GM23338 (cell line): ENCODE results near the gene GPR37L1. TPM values are rescaled to one million over a fixed set of nuclear protein-coding genes. Genes with fewer than 3 reads are reported as not detected.

Source experiments
- ATAC-seq: fragments of 200-7000 bp; cut with Tn5 transposase; 3 replicates; pipeline ENCODE4 v1.9.1; 2020
- DNase-seq: peaks from one replicate; pipeline ENCODE4 v3.0.0-alpha.2; 2015; ENCODE audit warnings: low spot score
- H2AFZ ChIP-seq: fragments of 200-600 bp; sonication (generic); 2 replicates; pipeline ENCODE4 v1.8.0; 2016; ENCODE audit warnings: antibody characterized with exemption, mild to moderate bottlenecking, moderate library complexity
- H3F3A ChIP-seq: fragments of 200-600 bp; sonication (generic); replicated peaks from 2 replicates; pipeline ENCODE4 v1.8.0; 2017; ENCODE audit warnings: antibody characterized with exemption, mixed run types, low read depth
- H3K27ac ChIP-seq: fragments of 200-600 bp; sonication (generic); 2 replicates; pipeline ENCODE4 v1.6.1; 2016; ENCODE audit warnings: low read depth
- H3K27me3 ChIP-seq: fragments of 200-600 bp; sonication (generic); 2 replicates; pipeline ENCODE4 v1.8.0; 2016; ENCODE audit warnings: mild to moderate bottlenecking, mixed run types, moderate library complexity; ENCODE audit not compliant: insufficient read depth
- H3K36me3 ChIP-seq: fragments of 200-600 bp; sonication (generic); 2 replicates; pipeline ENCODE4 v1.8.0; 2016; ENCODE audit warnings: mild to moderate bottlenecking; ENCODE audit not compliant: insufficient read depth
- H3K4me1 ChIP-seq: fragments of 200-600 bp; sonication (generic); 2 replicates; pipeline ENCODE4 v1.8.0; 2016; ENCODE audit warnings: mild to moderate bottlenecking, moderate library complexity; ENCODE audit not compliant: insufficient read depth
- H3K4me2 ChIP-seq: fragments of 200-600 bp; sonication (generic); 2 replicates; pipeline ENCODE4 v1.7.1; 2017; ENCODE audit warnings: mixed run types
- H3K4me3 ChIP-seq: fragments of 200-600 bp; sonication (generic); 2 replicates; pipeline ENCODE4 v1.6.1; 2016; ENCODE audit warnings: mixed run types
- H3K79me2 ChIP-seq: fragments of 200-600 bp; sonication (generic); replicated peaks from 2 replicates; pipeline ENCODE4 v1.8.0; 2017; ENCODE audit warnings: mild to moderate bottlenecking; ENCODE audit not compliant: insufficient read depth
- H3K9me2 ChIP-seq: fragments of 200-600 bp; sonication (generic); 2 replicates; pipeline ENCODE4 v1.8.0; 2017; ENCODE audit not compliant: insufficient read depth
- H4K20me1 ChIP-seq: fragments of 200-600 bp; sonication (generic); replicated peaks from 2 replicates; pipeline ENCODE4 v1.8.0; 2017; ENCODE audit warnings: mild to moderate bottlenecking; ENCODE audit not compliant: insufficient read depth
- H3K27ac Mint-ChIP-seq: 2 replicates; pipeline ENCODE4 v1.8.0; 2020; ENCODE audit warnings: inconsistent platforms, mild to moderate bottlenecking, moderate library complexity, mixed read lengths
- H3K27me3 Mint-ChIP-seq: 3 replicates; pipeline ENCODE4 v1.8.0; 2022; ENCODE audit warnings: low read depth, mild to moderate bottlenecking, moderate library complexity, mixed read lengths, inconsistent platforms; ENCODE audit not compliant: insufficient read depth, poor library complexity
- H3K36me3 Mint-ChIP-seq: 3 replicates; pipeline ENCODE4 v1.8.0; 2021; ENCODE audit warnings: low read depth, mild to moderate bottlenecking, inconsistent platforms, moderate library complexity, mixed read lengths
- H3K4me1 Mint-ChIP-seq: 3 replicates; pipeline ENCODE4 v1.8.0; 2020; ENCODE audit warnings: mild to moderate bottlenecking, inconsistent platforms, mixed read lengths
- H3K4me3 Mint-ChIP-seq: 3 replicates; pipeline ENCODE4 v1.8.0; 2021; ENCODE audit warnings: moderate library complexity, mild to moderate bottlenecking, inconsistent platforms, mixed read lengths
- H3K9me3 Mint-ChIP-seq: 3 replicates; pipeline ENCODE4 v1.8.0; 2020; ENCODE audit warnings: moderate library complexity, mild to moderate bottlenecking, inconsistent platforms, mixed read lengths
- EZH2 ChIP-seq: fragments of 200-600 bp; sonication (generic); IDR thresholded peaks from one replicate; pipeline ENCODE4 v1.8.0; 2017; ENCODE audit warnings: antibody characterized with exemption, mild to moderate bottlenecking, low read depth; ENCODE audit not compliant: unreplicated experiment
- NANOG ChIP-seq: IDR thresholded peaks from 2 replicates; pipeline ENCODE4 v1.6.1; 2016; ENCODE audit warnings: antibody characterized with exemption, borderline replicate concordance
- POLR2AphosphoS5 ChIP-seq: IDR thresholded peaks from 2 replicates; pipeline ENCODE4 v1.6.1; 2016; ENCODE audit warnings: antibody characterized with exemption, low read depth
- ZNF114 ChIP-seq: fragments of 250-450 bp; sonication (Bioruptor Pico); IDR thresholded peaks from 2 replicates; pipeline ENCODE4 v1.5.0; 2020; ENCODE audit warnings: mild to moderate bottlenecking, moderate library complexity
- polyA plus RNA-seq: library from polyadenylated mRNA; unstranded; fragments of >200 nt; fragmentation: Nextera tagmentation; extraction: Ambion mirVana; gene quantifications from 2 replicates; pipeline ENCODE4 v1.2.1, GENCODE V29; 2016
- total RNA-seq: library from RNA; depleted of rRNA; stranded (reverse); fragments of >200 nt; shearing (Covaris generic); gene quantifications from 2 replicates; pipeline ENCODE4 v1.2.3, GENCODE V29; 2014
- TF ChIP-seq, protein P1 (sequence below): IDR thresholded peaks from one replicate; pipeline ENCODE4 v1.6.1; 2018; ENCODE audit warnings: antibody characterized with exemption; ENCODE audit not compliant: unreplicated experiment
- TF ChIP-seq, protein P2 (sequence below): fragments of 250-450 bp; sonication (Bioruptor Pico); IDR thresholded peaks from 2 replicates; pipeline ENCODE4 v1.5.0; 2020; ENCODE audit warnings: mild to moderate bottlenecking, moderate library complexity

Gene GPR37L1
- total and polyA plus RNA-seq, 2 experiments from 2014 or later, result 0.08 to 0.21 TPM

DNA sequence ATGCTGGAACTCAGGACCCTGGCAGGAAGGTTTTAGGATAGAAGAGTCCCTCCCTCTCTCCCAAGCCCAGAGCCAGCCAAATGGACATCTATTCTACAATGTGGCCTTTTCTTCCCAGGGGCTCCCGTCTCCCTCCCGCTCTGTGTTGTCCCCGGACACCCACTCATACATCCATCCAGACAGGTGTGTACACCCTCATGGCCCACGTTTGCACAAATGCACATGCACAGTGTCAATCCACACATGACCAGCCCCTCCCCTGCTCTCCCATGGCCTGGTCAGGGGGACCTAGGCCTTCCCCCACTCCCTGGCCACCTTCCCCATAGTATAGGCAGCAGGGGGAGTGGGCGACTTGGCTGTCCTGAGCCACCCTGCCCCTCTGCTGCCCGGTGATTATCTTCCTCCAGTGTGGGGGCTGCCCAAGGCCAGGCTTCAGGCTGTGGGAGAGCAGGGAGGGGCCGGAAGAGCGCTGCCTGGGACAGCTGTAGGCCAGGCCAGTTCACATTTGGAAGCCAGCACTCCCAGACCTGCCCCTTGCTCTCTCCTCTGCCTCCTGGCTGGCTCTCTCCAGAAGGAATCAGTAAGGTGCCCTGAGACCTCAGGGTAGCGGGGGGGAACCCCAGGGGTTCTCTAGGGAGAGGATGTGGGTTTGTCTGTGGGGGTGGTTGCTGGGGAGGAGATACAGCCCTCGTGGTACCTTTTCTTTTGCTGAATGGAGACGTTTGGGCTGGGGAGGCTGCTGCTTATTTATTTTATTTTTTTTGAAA, 41.7 kb downstream of the GPR37L1 start:
- H3K4me2 ChIP-seq, result no peak overlapping the region
- Mint-ChIP-seq H3K27me3 (peaks cover 20% of the 10 kb centered on the region), H3K9me3 (peaks cover 1% of the 10 kb centered on the region; the same call in 1 of the 3 replicates), H3K4me1 (peaks cover 60% of the 10 kb centered on the region), H3K4me3 (no peak overlapping the region), H3K27ac (no peak overlapping the region), H3K36me3 (no peaks in the 10 kb centered on the region)
- H3K4me1 ChIP-seq, result peaks cover 13% of the 10 kb centered on the region
- TF ChIP-seq, protein P1, sequence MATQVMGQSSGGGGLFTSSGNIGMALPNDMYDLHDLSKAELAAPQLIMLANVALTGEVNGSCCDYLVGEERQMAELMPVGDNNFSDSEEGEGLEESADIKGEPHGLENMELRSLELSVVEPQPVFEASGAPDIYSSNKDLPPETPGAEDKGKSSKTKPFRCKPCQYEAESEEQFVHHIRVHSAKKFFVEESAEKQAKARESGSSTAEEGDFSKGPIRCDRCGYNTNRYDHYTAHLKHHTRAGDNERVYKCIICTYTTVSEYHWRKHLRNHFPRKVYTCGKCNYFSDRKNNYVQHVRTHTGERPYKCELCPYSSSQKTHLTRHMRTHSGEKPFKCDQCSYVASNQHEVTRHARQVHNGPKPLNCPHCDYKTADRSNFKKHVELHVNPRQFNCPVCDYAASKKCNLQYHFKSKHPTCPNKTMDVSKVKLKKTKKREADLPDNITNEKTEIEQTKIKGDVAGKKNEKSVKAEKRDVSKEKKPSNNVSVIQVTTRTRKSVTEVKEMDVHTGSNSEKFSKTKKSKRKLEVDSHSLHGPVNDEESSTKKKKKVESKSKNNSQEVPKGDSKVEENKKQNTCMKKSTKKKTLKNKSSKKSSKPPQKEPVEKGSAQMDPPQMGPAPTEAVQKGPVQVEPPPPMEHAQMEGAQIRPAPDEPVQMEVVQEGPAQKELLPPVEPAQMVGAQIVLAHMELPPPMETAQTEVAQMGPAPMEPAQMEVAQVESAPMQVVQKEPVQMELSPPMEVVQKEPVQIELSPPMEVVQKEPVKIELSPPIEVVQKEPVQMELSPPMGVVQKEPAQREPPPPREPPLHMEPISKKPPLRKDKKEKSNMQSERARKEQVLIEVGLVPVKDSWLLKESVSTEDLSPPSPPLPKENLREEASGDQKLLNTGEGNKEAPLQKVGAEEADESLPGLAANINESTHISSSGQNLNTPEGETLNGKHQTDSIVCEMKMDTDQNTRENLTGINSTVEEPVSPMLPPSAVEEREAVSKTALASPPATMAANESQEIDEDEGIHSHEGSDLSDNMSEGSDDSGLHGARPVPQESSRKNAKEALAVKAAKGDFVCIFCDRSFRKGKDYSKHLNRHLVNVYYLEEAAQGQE, result no peak
- TF ChIP-seq EZH2 (no peak), NANOG (no peak), POLR2AphosphoS5 (no peak), ZNF114 (CRISPR knock-in tag) (no peak)
- TF ChIP-seq, protein P2, sequence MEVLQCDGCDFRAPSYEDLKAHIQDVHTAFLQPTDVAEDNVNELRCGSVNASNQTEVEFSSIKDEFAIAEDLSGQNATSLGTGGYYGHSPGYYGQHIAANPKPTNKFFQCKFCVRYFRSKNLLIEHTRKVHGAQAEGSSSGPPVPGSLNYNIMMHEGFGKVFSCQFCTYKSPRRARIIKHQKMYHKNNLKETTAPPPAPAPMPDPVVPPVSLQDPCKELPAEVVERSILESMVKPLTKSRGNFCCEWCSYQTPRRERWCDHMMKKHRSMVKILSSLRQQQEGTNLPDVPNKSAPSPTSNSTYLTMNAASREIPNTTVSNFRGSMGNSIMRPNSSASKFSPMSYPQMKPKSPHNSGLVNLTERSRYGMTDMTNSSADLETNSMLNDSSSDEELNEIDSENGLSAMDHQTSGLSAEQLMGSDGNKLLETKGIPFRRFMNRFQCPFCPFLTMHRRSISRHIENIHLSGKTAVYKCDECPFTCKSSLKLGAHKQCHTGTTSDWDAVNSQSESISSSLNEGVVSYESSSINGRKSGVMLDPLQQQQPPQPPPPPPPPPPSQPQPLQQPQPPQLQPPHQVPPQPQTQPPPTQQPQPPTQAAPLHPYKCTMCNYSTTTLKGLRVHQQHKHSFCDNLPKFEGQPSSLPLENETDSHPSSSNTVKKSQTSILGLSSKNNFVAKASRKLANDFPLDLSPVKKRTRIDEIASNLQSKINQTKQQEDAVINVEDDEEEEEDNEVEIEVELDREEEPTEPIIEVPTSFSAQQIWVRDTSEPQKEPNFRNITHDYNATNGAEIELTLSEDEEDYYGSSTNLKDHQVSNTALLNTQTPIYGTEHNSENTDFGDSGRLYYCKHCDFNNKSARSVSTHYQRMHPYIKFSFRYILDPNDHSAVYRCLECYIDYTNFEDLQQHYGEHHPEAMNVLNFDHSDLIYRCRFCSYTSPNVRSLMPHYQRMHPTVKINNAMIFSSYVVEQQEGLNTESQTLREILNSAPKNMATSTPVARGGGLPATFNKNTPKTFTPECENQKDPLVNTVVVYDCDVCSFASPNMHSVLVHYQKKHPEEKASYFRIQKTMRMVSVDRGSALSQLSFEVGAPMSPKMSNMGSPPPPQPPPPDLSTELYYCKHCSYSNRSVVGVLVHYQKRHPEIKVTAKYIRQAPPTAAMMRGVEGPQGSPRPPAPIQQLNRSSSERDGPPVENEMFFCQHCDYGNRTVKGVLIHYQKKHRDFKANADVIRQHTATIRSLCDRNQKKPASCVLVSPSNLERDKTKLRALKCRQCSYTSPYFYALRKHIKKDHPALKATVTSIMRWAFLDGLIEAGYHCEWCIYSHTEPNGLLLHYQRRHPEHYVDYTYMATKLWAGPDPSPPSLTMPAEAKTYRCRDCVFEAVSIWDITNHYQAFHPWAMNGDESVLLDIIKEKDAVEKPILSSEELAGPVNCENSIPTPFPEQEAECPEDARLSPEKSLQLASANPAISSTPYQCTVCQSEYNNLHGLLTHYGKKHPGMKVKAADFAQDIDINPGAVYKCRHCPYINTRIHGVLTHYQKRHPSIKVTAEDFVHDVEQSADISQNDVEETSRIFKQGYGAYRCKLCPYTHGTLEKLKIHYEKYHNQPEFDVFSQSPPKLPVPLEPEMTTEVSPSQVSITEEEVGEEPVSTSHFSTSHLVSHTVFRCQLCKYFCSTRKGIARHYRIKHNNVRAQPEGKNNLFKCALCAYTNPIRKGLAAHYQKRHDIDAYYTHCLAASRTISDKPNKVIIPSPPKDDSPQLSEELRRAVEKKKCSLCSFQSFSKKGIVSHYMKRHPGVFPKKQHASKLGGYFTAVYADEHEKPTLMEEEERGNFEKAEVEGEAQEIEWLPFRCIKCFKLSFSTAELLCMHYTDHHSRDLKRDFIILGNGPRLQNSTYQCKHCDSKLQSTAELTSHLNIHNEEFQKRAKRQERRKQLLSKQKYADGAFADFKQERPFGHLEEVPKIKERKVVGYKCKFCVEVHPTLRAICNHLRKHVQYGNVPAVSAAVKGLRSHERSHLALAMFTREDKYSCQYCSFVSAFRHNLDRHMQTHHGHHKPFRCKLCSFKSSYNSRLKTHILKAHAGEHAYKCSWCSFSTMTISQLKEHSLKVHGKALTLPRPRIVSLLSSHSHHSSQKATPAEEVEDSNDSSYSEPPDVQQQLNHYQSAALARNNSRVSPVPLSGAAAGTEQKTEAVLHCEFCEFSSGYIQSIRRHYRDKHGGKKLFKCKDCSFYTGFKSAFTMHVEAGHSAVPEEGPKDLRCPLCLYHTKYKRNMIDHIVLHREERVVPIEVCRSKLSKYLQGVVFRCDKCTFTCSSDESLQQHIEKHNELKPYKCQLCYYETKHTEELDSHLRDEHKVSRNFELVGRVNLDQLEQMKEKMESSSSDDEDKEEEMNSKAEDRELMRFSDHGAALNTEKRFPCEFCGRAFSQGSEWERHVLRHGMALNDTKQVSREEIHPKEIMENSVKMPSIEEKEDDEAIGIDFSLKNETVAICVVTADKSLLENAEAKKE (CRISPR knock-in tag), result no peak
- H3K27me3 ChIP-seq, result no peaks in the 10 kb centered on the region
- no peak overlapping the region for H3K4me3 ChIP-seq
- H3F3A ChIP-seq, result no peaks in the 10 kb centered on the region
- no peak for ATAC-seq
- no peaks in the 10 kb centered on the region for H3K79me2 ChIP-seq
- no peak for DNase-seq
- no peaks in the 10 kb centered on the region for H3K9me2 ChIP-seq
- H2AFZ ChIP-seq, result no peak overlapping the region
- no peaks in the 10 kb centered on the region for H3K36me3 ChIP-seq
- H4K20me1 ChIP-seq, result no peaks in the 10 kb centered on the region
- no peak overlapping the region for H3K27ac ChIP-seq
